DND-41 (cell line): ENCODE results near the gene GREB1L.

Experiments
- ATAC-seq: fragments of 200-7000 bp; cut with Tn5 transposase; 3 replicates; pipeline ENCODE4 v1.9.1; 2021; ENCODE audit warnings: low read depth; ENCODE audit not compliant: insufficient read depth
- DNase-seq: peaks from one replicate; pipeline ENCODE4 v3.0.0-alpha.2; 2020
- H2AFZ ChIP-seq: 2 replicates; pipeline ENCODE4 v1.6.0; 2012; ENCODE audit warnings: low read depth, low read length
- H3K27ac ChIP-seq: 2 replicates; pipeline ENCODE4 v1.5.1; 2012; ENCODE audit warnings: low read length, inconsistent platforms
- H3K27me3 ChIP-seq: fragments of 200-600 bp; sonication (generic); 2 replicates; pipeline ENCODE4 v1.6.0; 2012; ENCODE audit warnings: low read length, mild to moderate bottlenecking, inconsistent platforms; ENCODE audit not compliant: insufficient read depth, poor library complexity
- H3K36me3 ChIP-seq: 2 replicates; pipeline ENCODE4 v1.5.1; 2012; ENCODE audit warnings: low read length, inconsistent platforms; ENCODE audit not compliant: insufficient read depth
- H3K4me1 ChIP-seq: 2 replicates; pipeline ENCODE4 v1.5.1; 2012; ENCODE audit warnings: mild to moderate bottlenecking, low read length; ENCODE audit not compliant: insufficient read depth
- H3K4me2 ChIP-seq: 2 replicates; pipeline ENCODE4 v1.6.0; 2012; ENCODE audit warnings: mild to moderate bottlenecking, moderate library complexity, low read length, inconsistent platforms; ENCODE audit not compliant: insufficient read depth
- H3K4me3 ChIP-seq, 2 experiments: fragments of 200-600 bp in 1 of 2; shearing (Covaris generic) in 1 of 2; 2 replicates each; pipeline ENCODE4 v1.5.1; 2012 to 2016; ENCODE audit warnings: inconsistent platforms in 2 of 2, low read length in 2 of 2, mild to moderate bottlenecking in 2 of 2, low read depth in 1 of 2, moderate library complexity in 1 of 2
- H3K79me2 ChIP-seq: 2 replicates; pipeline ENCODE4 v1.6.0; 2012; ENCODE audit warnings: low read length, inconsistent platforms; ENCODE audit not compliant: insufficient read depth
- H3K9ac ChIP-seq: 2 replicates; pipeline ENCODE4 v1.6.0; 2012; ENCODE audit warnings: low read depth, mild to moderate bottlenecking, inconsistent platforms, low read length, moderate library complexity
- H3K9me3 ChIP-seq: 2 replicates; pipeline ENCODE4 v1.5.1; 2012; ENCODE audit warnings: low read length, moderate library complexity, mild to moderate bottlenecking, inconsistent platforms; ENCODE audit not compliant: insufficient read depth, severe bottlenecking
- H4K20me1 ChIP-seq: 2 replicates; pipeline ENCODE4 v1.6.0; 2012; ENCODE audit warnings: low read length; ENCODE audit not compliant: insufficient read depth
- EZH2 ChIP-seq: IDR thresholded peaks from 3 replicates; pipeline ENCODE4 v1.6.1; 2012; ENCODE audit warnings: borderline replicate concordance, low read depth, mild to moderate bottlenecking, moderate library complexity, low read length, inconsistent platforms; ENCODE audit not compliant: severe bottlenecking
- TF ChIP-seq, protein P1 (sequence below): IDR thresholded peaks from 2 replicates; pipeline ENCODE4 v1.5.1; 2012; ENCODE audit warnings: borderline replicate concordance, low read length, moderate library complexity, mild to moderate bottlenecking; ENCODE audit not compliant: poor library complexity, severe bottlenecking; ENCODE audit errors: extremely low read depth

GREB1L gene

DNA sequence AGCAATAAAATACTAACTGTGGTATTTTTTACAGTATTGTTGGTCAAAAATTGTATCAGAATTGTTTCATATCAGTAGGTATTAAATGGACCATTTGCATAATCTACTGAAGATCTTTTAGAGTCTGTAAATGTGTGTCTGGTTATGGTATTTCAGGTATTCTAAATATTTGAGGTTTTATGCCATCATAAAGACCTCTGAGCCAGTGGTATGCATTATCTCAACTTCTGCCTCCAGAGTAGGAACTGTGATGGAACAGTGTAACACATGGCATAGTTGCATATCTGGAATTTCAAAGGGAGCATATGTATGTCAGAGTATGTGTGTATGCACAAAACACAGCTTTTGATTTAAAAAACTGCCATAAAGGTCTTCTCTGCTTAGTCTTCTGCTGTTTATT, 15.4 kb downstream of the GREB1L start:
- DNase-seq (no peak), ATAC-seq (no peak)
- Histone ChIP-seq H4K20me1 (no peaks in the 10 kb centered on the region), H3K9ac (no peak overlapping the region), H3K79me2 (no peaks in the 10 kb centered on the region), H3K9me3 (no peaks in the 10 kb centered on the region), H3K36me3 (no peaks in the 10 kb centered on the region), H3K4me2 (no peak overlapping the region), H3K4me1 (no peaks in the 10 kb centered on the region), H3K27ac (no peak overlapping the region), H3K27me3 (peaks cover 4% of the 10 kb centered on the region), H2AFZ (no peak overlapping the region), H3K4me3 (no peak overlapping the region)
- TF ChIP-seq, protein P1, sequence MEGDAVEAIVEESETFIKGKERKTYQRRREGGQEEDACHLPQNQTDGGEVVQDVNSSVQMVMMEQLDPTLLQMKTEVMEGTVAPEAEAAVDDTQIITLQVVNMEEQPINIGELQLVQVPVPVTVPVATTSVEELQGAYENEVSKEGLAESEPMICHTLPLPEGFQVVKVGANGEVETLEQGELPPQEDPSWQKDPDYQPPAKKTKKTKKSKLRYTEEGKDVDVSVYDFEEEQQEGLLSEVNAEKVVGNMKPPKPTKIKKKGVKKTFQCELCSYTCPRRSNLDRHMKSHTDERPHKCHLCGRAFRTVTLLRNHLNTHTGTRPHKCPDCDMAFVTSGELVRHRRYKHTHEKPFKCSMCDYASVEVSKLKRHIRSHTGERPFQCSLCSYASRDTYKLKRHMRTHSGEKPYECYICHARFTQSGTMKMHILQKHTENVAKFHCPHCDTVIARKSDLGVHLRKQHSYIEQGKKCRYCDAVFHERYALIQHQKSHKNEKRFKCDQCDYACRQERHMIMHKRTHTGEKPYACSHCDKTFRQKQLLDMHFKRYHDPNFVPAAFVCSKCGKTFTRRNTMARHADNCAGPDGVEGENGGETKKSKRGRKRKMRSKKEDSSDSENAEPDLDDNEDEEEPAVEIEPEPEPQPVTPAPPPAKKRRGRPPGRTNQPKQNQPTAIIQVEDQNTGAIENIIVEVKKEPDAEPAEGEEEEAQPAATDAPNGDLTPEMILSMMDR = no peak
- no peak for TF ChIP-seq EZH2

DNA sequence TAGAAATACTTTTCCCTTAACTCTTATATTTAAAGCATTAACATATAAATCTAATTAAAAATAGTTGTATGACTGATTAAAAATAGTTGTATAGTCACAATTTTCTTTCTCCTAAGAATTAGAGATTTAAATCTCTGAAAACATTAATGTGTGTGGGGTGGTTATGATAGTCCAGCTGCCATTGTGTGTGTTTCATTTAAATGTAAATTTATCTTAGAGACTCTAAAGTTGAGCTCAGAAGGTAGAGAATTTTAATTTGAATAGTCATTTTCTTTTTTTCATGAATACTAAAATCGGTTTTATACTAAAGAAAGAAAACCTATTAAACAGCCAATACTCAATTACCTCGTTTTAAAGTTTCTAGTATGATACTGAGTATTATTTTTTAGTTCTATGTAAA, 18.6 kb downstream of the GREB1L start:
- no peaks in the 10 kb centered on the region for H3K9me3 ChIP-seq
- TF ChIP-seq, protein P1 = no peak
- no peak for TF ChIP-seq EZH2
- no peaks in the 10 kb centered on the region for H3K79me2 ChIP-seq
- peaks cover 7% of the 10 kb centered on the region for H3K27me3 ChIP-seq
- no peak overlapping the region for H3K4me2 ChIP-seq
- H2AFZ ChIP-seq = no peak overlapping the region
- DNase-seq (no peak), ATAC-seq (no peak)
- H3K4me3 ChIP-seq = no peak overlapping the region
- no peak overlapping the region for H3K27ac ChIP-seq
- H3K4me1 ChIP-seq = no peaks in the 10 kb centered on the region
- H3K36me3 ChIP-seq = no peaks in the 10 kb centered on the region
- H4K20me1 ChIP-seq = no peaks in the 10 kb centered on the region
- no peak overlapping the region for H3K9ac ChIP-seq

DNA sequence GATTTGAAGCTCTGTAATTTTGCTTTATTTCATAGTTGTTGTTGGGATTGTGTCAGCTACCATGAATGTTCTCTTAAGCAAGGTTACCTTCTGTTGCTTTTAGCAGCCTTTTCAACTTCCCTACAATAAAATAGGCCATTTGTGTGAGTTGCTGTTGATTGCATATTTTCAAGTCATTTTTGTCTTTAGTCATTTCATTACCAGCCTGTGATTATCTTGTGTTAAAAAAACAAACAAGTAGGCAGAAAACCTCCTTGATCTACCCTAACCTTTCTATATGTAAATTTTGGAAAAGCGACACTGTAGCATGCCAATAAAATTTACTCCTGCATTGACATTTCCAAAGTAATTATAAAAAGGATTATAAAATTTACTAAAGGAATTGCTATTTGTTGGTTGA, 19.3 kb downstream of the GREB1L start:
- Histone ChIP-seq H3K9ac (no peak overlapping the region), H3K4me1 (no peaks in the 10 kb centered on the region)

More for the DNA sequence above, 19.3 kb downstream of the GREB1L start:
- Histone ChIP-seq H3K36me3 (no peaks in the 10 kb centered on the region), H3K27ac (no peak overlapping the region), H3K9me3 (no peaks in the 10 kb centered on the region), H2AFZ (no peak overlapping the region), H3K79me2 (no peaks in the 10 kb centered on the region), H3K27me3 (peaks cover 7% of the 10 kb centered on the region), H3K4me2 (no peak overlapping the region), H3K4me3 (no peak overlapping the region), H4K20me1 (no peaks in the 10 kb centered on the region)
- DNase-seq = no peak
- no peak for TF ChIP-seq EZH2
- TF ChIP-seq, protein P1 = no peak
- ATAC-seq = no peak
